ENCODE results near the gene TEAD4.

Gene TEAD4

DNA sequence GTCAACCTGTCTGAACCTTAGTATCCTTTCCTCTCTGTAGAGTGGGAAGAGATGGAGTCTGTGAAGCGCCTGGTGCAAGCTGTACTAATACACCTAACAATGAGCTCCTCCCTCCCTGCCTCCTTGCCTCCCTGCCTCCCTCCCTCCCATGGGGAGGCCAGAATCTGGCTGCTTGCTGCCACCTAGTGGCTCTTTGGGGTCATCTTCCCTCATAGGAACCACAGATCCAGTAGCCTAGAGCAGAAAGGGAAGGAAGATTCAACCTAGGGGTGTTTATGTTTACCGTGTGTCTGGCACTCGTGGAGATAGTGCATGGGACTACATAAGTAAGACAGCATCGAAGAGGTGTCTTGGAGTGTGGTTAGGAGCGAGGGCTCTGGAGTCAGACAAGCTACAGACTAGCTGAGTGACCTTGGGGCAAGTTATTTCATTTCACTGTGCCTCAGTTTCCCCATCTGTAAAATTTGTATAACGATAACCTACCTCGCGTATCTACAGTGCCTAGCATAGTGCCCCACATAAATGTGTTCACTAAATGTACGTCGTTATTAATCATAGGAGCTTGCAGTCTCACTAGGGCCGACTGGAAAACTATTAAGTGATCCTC is 82.5 kb downstream of the TEAD4 start:
- peak; percentile 87 for ATAC-seq (ENCODE audit: low read depth)
- DNase-seq (ENCODE audit: low spot score), result peak; percentile 73
- peaks cover 8% of the 10 kb centered on the region for H3K36me3 ChIP-seq (ENCODE audit: low read depth)
- TF ChIP-seq, protein P1, sequence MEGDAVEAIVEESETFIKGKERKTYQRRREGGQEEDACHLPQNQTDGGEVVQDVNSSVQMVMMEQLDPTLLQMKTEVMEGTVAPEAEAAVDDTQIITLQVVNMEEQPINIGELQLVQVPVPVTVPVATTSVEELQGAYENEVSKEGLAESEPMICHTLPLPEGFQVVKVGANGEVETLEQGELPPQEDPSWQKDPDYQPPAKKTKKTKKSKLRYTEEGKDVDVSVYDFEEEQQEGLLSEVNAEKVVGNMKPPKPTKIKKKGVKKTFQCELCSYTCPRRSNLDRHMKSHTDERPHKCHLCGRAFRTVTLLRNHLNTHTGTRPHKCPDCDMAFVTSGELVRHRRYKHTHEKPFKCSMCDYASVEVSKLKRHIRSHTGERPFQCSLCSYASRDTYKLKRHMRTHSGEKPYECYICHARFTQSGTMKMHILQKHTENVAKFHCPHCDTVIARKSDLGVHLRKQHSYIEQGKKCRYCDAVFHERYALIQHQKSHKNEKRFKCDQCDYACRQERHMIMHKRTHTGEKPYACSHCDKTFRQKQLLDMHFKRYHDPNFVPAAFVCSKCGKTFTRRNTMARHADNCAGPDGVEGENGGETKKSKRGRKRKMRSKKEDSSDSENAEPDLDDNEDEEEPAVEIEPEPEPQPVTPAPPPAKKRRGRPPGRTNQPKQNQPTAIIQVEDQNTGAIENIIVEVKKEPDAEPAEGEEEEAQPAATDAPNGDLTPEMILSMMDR (IDR thresholded peaks at IDR 0.05; ENCODE audit: poor library complexity, severe bottlenecking), result peak; percentile 83
- no peaks in the 10 kb centered on the region for H3K27me3 ChIP-seq (ENCODE audit: insufficient read depth, poor library complexity, severe bottlenecking)
- H3K4me1 ChIP-seq (ENCODE audit: insufficient read depth, poor library complexity, severe bottlenecking), result no peaks in the 10 kb centered on the region
- no peaks in the 10 kb centered on the region for H3K9me3 ChIP-seq (ENCODE audit: severe bottlenecking)
- no peak overlapping the region for H3K27ac ChIP-seq (ENCODE audit: poor library complexity, severe bottlenecking)
- no peak overlapping the region for H3K4me3 ChIP-seq (ENCODE audit: severe bottlenecking)

- no peak overlapping the region for H3K4me3 ChIP-seq (ENCODE audit: severe bottlenecking)
- ATAC-seq (ENCODE audit: low read depth) (no peak), DNase-seq (ENCODE audit: low spot score) (peak; percentile 58)
- H3K4me1 ChIP-seq (ENCODE audit: insufficient read depth, poor library complexity, severe bottlenecking), result no peaks in the 10 kb centered on the region
- H3K27ac ChIP-seq (ENCODE audit: poor library complexity, severe bottlenecking), result no peak overlapping the region
- TF ChIP-seq, protein P1 (IDR thresholded peaks at IDR 0.05; ENCODE audit: poor library complexity, severe bottlenecking), result no peak
- no peaks in the 10 kb centered on the region for H3K27me3 ChIP-seq (ENCODE audit: insufficient read depth, poor library complexity, severe bottlenecking)
- H3K36me3 ChIP-seq (ENCODE audit: low read depth), result peaks cover 8% of the 10 kb centered on the region
- H3K9me3 ChIP-seq (ENCODE audit: severe bottlenecking), result no peaks in the 10 kb centered on the region
Measured at GRCh38 chr12:3042394-3042793, 83.2 kb downstream of the TEAD4 start.

GRCh38 chr12:3042826-3043225 is 83.6 kb downstream of the TEAD4 start:
- Histone ChIP-seq H3K9me3 (ENCODE audit: severe bottlenecking) (no peaks in the 10 kb centered on the region), H3K4me1 (ENCODE audit: insufficient read depth, poor library complexity, severe bottlenecking) (no peaks in the 10 kb centered on the region), H3K27me3 (ENCODE audit: insufficient read depth, poor library complexity, severe bottlenecking) (no peaks in the 10 kb centered on the region), H3K27ac (ENCODE audit: poor library complexity, severe bottlenecking) (no peak overlapping the region), H3K4me3 (ENCODE audit: severe bottlenecking) (no peak overlapping the region), H3K36me3 (ENCODE audit: low read depth) (peaks cover 8% of the 10 kb centered on the region)
- DNase-seq (ENCODE audit: low spot score), result peak; percentile 51
- TF ChIP-seq, protein P1 (IDR thresholded peaks at IDR 0.05; ENCODE audit: poor library complexity, severe bottlenecking), result no peak
- ATAC-seq (ENCODE audit: low read depth), result no peak

- no peaks in the 10 kb centered on the region for H3K4me1 ChIP-seq (ENCODE audit: insufficient read depth, poor library complexity, severe bottlenecking)
- DNase-seq (ENCODE audit: low spot score), result peak; percentile 64
- H3K9me3 ChIP-seq (ENCODE audit: severe bottlenecking), result no peaks in the 10 kb centered on the region
- H3K27me3 ChIP-seq (ENCODE audit: insufficient read depth, poor library complexity, severe bottlenecking), result no peaks in the 10 kb centered on the region
- H3K27ac ChIP-seq (ENCODE audit: poor library complexity, severe bottlenecking), result no peak overlapping the region
- no peak overlapping the region for H3K4me3 ChIP-seq (ENCODE audit: severe bottlenecking)
- H3K36me3 ChIP-seq (ENCODE audit: low read depth), result peaks cover 8% of the 10 kb centered on the region
- TF ChIP-seq, protein P1 (IDR thresholded peaks at IDR 0.05; ENCODE audit: poor library complexity, severe bottlenecking), result no peak
- ATAC-seq (ENCODE audit: low read depth), result no peak
Measured at GRCh38 chr12:3043406-3043805, 84.2 kb downstream of the TEAD4 start.

DNA sequence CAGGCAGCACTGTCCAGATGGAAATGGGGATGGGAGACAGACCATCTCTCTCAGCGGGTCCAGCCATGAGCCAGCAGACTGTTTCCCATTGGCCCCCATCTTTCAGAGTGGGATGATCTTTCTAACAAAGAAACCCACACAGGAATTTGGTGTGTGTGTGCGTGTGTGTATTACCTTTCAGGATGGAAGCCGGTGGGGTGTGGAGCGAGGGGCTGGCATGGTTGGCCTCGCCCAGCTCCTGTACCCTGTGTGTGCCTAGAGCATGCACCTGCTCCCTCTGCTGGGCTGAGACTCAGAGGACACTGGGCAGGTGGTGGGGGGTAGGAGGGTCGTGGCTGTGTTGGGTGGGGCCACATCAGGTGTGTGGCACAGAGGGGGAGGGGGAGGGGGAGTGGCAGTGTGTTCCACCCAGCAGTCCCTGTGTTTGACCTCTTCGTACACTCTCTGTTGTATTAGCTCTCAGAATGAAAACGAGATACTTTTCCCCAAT is 85.0 kb downstream of the TEAD4 start:
- TF ChIP-seq, protein P1 (IDR thresholded peaks at IDR 0.05; ENCODE audit: poor library complexity, severe bottlenecking), result no peak
- no peaks in the 10 kb centered on the region for H3K27me3 ChIP-seq (ENCODE audit: insufficient read depth, poor library complexity, severe bottlenecking)
- H3K4me1 ChIP-seq (ENCODE audit: insufficient read depth, poor library complexity, severe bottlenecking), result no peaks in the 10 kb centered on the region
- H3K9me3 ChIP-seq (ENCODE audit: severe bottlenecking), result no peaks in the 10 kb centered on the region
- H3K36me3 ChIP-seq (ENCODE audit: low read depth), result peaks cover 8% of the 10 kb centered on the region
- H3K27ac ChIP-seq (ENCODE audit: poor library complexity, severe bottlenecking), result no peak overlapping the region
- H3K4me3 ChIP-seq (ENCODE audit: severe bottlenecking), result no peak overlapping the region
- DNase-seq (ENCODE audit: low spot score) (peak; percentile 64), ATAC-seq (ENCODE audit: low read depth) (no peak)

Measured in RWPE2 (cell line).